ENCODE results near the gene ENPP6.

Gene ENPP6

DNA sequence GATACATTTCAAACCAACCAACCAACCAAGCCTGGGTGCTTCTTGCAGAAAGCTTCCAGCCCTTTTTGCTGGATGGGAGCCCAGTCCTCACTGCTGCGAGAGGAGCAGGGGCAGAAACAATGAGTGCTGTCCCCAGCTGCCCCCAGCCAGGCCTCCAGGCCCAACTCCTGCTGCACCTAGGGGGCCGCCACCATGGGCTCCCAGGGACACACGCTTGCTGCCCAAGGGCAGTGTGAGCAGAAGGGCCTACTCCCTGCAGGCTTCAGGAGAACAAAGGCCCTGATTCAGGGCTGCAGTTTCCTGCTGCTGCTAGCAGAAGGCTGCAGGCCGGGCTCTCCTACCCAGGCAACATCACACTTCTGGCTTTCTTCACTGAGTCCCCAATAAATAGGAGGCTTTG is 37.7 kb upstream of the ENPP6 start:
- Histone ChIP-seq H3K36me3 (ENCODE audit: insufficient read depth, low read length) (no peaks in the 10 kb centered on the region), H3K27ac (ENCODE audit: low read depth, low read length) (no peak overlapping the region), H3K9me3 (ENCODE audit: insufficient read depth, low read depth, low read length) (peaks cover 9% of the 10 kb centered on the region), H3K9ac (ENCODE audit: low read depth, low read length) (no peak overlapping the region), H3K4me1 (ENCODE audit: insufficient read depth, low read length) (no peaks in the 10 kb centered on the region), H3K4me3 (ENCODE audit: low read length) (no peak overlapping the region), H3K27me3 (ENCODE audit: insufficient read depth, low read length) (no peaks in the 10 kb centered on the region)
- 66% methylated on average over 4 of the region's 4 CpGs for WGBS

DNA sequence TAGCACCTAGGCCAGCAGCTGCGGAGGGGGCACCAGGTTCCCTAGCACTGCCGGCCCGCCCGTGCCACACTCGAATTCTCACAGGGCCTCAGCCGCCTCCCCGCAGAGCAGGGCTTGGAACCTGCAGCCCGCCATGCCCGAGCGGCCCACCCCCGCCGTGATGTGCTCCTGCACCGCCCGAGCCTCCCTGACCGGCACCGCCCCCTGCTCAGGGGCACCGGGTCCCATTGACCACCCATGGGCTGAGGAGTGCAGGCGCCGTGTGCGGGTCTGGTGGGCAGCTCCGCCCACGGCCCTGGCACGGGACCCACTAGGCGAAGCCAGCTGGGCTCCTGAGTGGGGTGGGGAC is 35.4 kb upstream of the ENPP6 start:
- Histone ChIP-seq H3K9ac (ENCODE audit: low read depth, low read length) (no peak overlapping the region), H3K36me3 (ENCODE audit: insufficient read depth, low read length) (no peaks in the 10 kb centered on the region), H3K4me1 (ENCODE audit: insufficient read depth, low read length) (no peaks in the 10 kb centered on the region), H3K27ac (ENCODE audit: low read depth, low read length) (no peak overlapping the region), H3K4me3 (ENCODE audit: low read length) (no peak overlapping the region), H3K9me3 (ENCODE audit: insufficient read depth, low read depth, low read length) (peaks cover 9% of the 10 kb centered on the region), H3K27me3 (ENCODE audit: insufficient read depth, low read length) (no peaks in the 10 kb centered on the region)
- 97% methylated on average over 24 of the region's 24 CpGs for WGBS

DNA sequence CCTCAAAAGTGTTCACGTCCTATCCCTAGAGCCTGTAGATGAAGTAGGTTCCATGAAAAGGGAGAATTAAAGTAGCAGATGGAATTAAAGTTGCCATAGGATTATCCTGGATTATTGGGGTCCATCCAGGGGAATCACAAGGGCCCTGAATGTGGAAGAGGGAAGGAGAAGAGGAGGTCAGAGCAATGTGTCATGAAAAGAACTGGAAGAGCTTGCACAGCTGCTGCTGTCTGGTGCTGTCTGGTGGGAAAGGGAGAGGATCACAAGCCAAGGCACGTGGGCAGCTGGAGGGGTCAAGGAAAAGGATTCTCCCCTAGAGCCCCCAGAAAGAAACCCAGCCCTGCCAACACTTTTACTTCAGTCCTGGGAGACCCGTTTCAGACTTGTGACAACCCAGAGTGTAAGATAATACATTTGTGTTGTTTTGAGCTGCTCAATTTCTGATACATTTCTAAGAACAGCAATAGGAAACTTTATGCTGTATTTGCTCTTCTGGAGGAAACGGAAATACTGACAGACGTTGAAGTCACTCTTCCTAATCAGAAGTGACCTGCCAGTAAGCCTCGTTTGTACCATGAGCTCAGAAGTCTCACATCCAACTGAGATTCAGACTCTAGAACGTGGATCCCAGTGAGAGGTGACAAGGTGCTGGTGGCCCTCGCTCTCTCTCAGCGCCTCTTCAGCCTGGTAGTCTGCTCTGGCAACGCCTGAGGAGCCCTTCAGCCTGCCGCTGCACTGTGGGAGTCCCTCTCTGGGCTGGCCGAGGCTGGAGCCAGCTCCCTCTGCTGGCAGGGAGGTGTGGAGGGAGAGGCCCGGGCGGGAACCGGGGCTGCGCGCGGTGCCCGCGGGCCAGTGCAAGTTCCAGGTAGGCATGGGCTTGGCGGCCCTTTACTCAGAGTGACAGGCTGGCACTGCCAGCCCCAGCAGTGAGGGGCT is 34.7 kb upstream of the ENPP6 start:
- H3K36me3 ChIP-seq (ENCODE audit: insufficient read depth, low read length), result no peaks in the 10 kb centered on the region
- no peaks in the 10 kb centered on the region for H3K4me1 ChIP-seq (ENCODE audit: insufficient read depth, low read length)
- H3K9me3 ChIP-seq (ENCODE audit: insufficient read depth, low read depth, low read length), result peaks cover 9% of the 10 kb centered on the region
- no peak overlapping the region for H3K9ac ChIP-seq (ENCODE audit: low read depth, low read length)
- H3K27ac ChIP-seq (ENCODE audit: low read depth, low read length), result no peak overlapping the region
- WGBS, result 94% methylated on average over 21 of the region's 21 CpGs
- H3K27me3 ChIP-seq (ENCODE audit: insufficient read depth, low read length), result no peaks in the 10 kb centered on the region
- no peak overlapping the region for H3K4me3 ChIP-seq (ENCODE audit: low read length)

DNA sequence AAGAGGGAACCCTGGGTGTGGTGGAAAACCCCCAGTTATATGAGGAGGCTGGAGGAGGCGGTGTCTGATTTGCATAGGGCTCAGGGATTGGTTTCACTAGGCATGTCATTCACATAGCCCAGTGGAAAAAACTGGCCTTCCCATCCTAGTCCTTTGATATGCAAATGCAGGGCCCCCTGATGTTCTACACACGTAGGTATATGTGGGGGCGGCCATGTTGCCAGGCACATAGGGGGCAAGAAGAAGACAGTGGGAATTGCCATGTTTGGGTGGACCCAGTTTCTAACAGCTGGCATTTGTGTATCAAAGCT is 34.0 kb upstream of the ENPP6 start:
- peaks cover 9% of the 10 kb centered on the region for H3K9me3 ChIP-seq (ENCODE audit: insufficient read depth, low read depth, low read length)
- H3K4me1 ChIP-seq (ENCODE audit: insufficient read depth, low read length), result no peaks in the 10 kb centered on the region
- no peaks in the 10 kb centered on the region for H3K36me3 ChIP-seq (ENCODE audit: insufficient read depth, low read length)
- WGBS, result 86% methylated on average over 3 of the region's 3 CpGs
- H3K27ac ChIP-seq (ENCODE audit: low read depth, low read length), result no peak overlapping the region
- H3K4me3 ChIP-seq (ENCODE audit: low read length), result no peak overlapping the region
- no peaks in the 10 kb centered on the region for H3K27me3 ChIP-seq (ENCODE audit: insufficient read depth, low read length)
- H3K9ac ChIP-seq (ENCODE audit: low read depth, low read length), result no peak overlapping the region

DNA sequence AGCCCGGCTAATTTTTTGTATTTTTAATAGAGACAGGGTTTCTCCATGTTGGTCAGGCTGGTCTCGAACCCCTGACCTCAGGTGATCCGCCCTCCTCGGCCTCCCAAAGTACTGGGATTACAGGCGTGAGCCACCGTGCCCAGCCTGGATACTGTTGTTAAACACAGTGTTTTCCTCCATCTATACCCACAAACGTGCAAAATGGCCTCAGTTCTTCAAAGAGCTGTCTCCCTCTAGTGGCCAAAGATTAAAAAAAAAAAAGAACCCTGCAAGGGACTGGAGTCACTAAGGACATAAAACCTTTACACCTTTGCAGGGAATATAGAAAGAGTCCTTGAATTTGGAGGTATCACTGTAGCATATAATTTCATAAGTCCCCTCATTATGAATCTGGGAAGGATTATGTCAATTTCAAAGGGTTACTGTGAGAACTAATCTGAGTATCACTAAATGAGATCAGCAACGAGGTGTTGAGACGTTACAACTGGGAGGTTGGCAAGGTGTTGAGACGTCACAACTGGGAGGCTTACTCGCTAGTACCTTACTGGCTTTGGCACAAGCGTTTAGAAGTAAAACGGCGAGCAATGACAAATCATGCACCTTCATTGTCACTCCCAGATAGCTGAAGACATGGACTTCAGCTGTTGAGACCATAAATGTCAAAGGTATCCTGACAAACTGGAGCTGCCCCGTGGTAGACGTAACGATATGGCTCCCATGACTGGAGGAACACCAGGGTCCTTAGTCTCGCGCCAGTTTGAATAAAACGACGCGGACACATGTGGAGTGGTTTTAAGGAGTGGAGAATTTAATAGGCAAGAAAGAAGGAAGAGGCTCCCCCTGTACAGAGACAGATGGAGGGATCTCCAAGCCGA is 33.4 kb upstream of the ENPP6 start:
- Histone ChIP-seq H3K9me3 (ENCODE audit: insufficient read depth, low read depth, low read length) (peaks cover 9% of the 10 kb centered on the region), H3K9ac (ENCODE audit: low read depth, low read length) (no peak overlapping the region), H3K27ac (ENCODE audit: low read depth, low read length) (no peak overlapping the region), H3K4me1 (ENCODE audit: insufficient read depth, low read length) (no peaks in the 10 kb centered on the region), H3K36me3 (ENCODE audit: insufficient read depth, low read length) (no peaks in the 10 kb centered on the region), H3K4me3 (ENCODE audit: low read length) (no peak overlapping the region), H3K27me3 (ENCODE audit: insufficient read depth, low read length) (no peaks in the 10 kb centered on the region)
- 84% methylated on average over 23 of the region's 23 CpGs for WGBS

DNA sequence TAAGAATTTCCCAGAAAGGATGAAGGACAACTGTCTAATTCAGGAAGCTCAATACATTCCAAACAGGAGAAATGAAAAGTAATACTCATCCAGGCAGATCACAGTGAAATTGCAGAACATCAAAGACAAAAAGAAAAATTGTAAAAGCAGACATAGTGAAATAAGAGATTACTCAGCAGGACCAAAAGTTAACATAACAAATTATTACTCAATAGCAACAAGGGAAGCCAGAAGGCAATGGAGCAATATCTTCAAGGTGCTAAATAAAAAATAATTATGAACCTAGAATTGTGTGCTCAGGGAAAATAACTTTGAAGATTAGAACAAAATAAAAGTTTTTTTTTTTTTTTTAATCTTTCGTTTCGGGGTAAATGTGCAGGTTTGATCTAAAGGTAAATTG is 30.5 kb upstream of the ENPP6 start:
- H3K9ac ChIP-seq (ENCODE audit: low read depth, low read length), result no peak overlapping the region
- no peak overlapping the region for H3K27ac ChIP-seq (ENCODE audit: low read depth, low read length)
- peaks cover 9% of the 10 kb centered on the region for H3K9me3 ChIP-seq (ENCODE audit: insufficient read depth, low read depth, low read length)
- H3K4me3 ChIP-seq (ENCODE audit: low read length), result no peak overlapping the region
- no peaks in the 10 kb centered on the region for H3K36me3 ChIP-seq (ENCODE audit: insufficient read depth, low read length)
- no peaks in the 10 kb centered on the region for H3K27me3 ChIP-seq (ENCODE audit: insufficient read depth, low read length)
- no peaks in the 10 kb centered on the region for H3K4me1 ChIP-seq (ENCODE audit: insufficient read depth, low read length)
- WGBS, result 81% methylated on average over 2 of the region's 2 CpGs

DNA sequence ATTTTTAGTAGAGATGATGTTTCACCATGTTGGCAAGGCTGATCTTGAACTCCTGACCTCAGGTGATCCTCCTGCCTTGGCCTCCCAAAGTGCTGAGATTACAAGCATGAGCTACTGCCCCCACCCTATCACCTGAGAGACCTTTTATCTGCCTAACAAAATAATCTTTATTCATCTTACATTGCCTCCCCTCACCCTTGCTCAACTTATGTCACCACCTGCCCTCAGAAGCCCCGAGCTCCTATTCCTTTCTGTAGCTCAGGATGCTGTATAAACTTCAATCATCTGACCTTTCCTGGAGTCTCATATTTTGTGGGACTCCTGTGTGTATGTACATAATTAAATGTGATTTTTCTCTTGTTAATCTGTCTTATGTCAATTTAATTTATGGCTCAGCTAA is 29.7 kb upstream of the ENPP6 start:
- Histone ChIP-seq H3K4me1 (ENCODE audit: insufficient read depth, low read length) (no peaks in the 10 kb centered on the region), H3K9ac (ENCODE audit: low read depth, low read length) (no peak overlapping the region)
- WGBS, result 88% methylated on average over 1 of the region's 1 CpG

DNA sequence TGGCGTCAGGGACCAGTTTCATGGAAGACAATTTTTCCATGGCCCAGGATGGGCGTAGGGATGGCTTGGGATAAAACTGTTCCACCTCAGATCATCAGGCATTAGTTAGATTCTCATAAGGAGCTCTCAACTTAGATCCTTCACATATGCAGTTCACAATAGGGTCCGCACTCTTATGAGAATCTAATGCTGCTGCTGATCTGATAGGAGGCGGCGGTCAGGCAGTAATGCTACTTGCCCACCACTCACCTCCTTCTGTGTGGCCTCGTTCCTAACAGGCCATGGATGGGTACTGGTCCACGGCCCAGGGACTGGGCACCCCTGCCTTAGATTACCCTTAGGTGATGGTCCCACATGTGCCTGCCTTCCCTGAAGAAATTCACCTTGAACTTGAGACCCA is 28.8 kb upstream of the ENPP6 start:
- no peak overlapping the region for H3K4me3 ChIP-seq (ENCODE audit: low read length)

More for the DNA sequence above, 29.7 kb upstream of the ENPP6 start:
- no peaks in the 10 kb centered on the region for H3K36me3 ChIP-seq (ENCODE audit: insufficient read depth, low read length)
- peaks cover 5% of the 10 kb centered on the region for H3K9me3 ChIP-seq (ENCODE audit: insufficient read depth, low read depth, low read length)
- no peak overlapping the region for H3K27ac ChIP-seq (ENCODE audit: low read depth, low read length)
- H3K27me3 ChIP-seq (ENCODE audit: insufficient read depth, low read length), result no peaks in the 10 kb centered on the region
- H3K4me3 ChIP-seq (ENCODE audit: low read length), result no peak overlapping the region

DNA sequence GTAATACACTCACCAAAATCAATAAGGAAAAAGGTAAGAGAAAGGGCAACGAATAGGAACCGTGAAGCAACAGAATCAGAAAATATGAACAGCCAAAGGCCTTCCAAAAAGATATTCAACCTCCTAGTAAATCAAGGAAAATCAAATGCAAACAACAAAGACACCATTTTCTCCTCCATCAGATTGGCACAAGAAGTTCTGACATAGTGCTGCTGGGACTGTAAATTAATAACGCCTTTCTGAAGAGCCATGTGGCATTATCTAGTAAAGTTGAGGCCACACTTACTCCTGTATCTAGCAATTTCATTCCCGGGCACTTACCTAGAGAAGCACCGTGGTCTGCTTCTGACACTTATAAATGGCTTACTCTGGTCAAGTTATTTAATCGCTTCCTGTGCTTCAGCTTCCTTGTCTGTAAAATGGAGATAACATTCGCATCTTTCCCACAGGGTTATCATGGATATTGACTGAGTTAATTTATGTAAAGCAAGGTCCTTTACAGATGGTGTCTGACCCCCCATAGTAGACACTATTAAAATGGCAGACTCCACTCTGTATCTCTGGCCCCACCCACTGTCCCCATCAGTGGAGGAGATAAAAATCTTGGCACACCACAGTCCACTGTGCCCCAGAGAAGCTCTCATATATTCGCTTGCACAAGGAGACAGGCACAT is 20.5 kb upstream of the ENPP6 start:
- no peak overlapping the region for H3K27ac ChIP-seq (ENCODE audit: low read depth, low read length)
- 97% methylated on average over 8 of the region's 8 CpGs for WGBS
- no peaks in the 10 kb centered on the region for H3K4me1 ChIP-seq (ENCODE audit: insufficient read depth, low read length)
- H3K27me3 ChIP-seq (ENCODE audit: insufficient read depth, low read length), result no peaks in the 10 kb centered on the region
- H3K4me3 ChIP-seq (ENCODE audit: low read length), result no peak overlapping the region
- no peaks in the 10 kb centered on the region for H3K36me3 ChIP-seq (ENCODE audit: insufficient read depth, low read length)
- no peaks in the 10 kb centered on the region for H3K9me3 ChIP-seq (ENCODE audit: insufficient read depth, low read depth, low read length)
- H3K9ac ChIP-seq (ENCODE audit: low read depth, low read length), result no peak overlapping the region

More for the DNA sequence above, 28.8 kb upstream of the ENPP6 start:
- H3K36me3 ChIP-seq (ENCODE audit: insufficient read depth, low read length), result no peaks in the 10 kb centered on the region
- H3K27ac ChIP-seq (ENCODE audit: low read depth, low read length), result no peak overlapping the region
- WGBS, result 94% methylated on average over 7 of the region's 7 CpGs
- no peaks in the 10 kb centered on the region for H3K9me3 ChIP-seq (ENCODE audit: insufficient read depth, low read depth, low read length)
- H3K27me3 ChIP-seq (ENCODE audit: insufficient read depth, low read length), result no peaks in the 10 kb centered on the region
- no peaks in the 10 kb centered on the region for H3K4me1 ChIP-seq (ENCODE audit: insufficient read depth, low read length)
- no peak overlapping the region for H3K9ac ChIP-seq (ENCODE audit: low read depth, low read length)

DNA sequence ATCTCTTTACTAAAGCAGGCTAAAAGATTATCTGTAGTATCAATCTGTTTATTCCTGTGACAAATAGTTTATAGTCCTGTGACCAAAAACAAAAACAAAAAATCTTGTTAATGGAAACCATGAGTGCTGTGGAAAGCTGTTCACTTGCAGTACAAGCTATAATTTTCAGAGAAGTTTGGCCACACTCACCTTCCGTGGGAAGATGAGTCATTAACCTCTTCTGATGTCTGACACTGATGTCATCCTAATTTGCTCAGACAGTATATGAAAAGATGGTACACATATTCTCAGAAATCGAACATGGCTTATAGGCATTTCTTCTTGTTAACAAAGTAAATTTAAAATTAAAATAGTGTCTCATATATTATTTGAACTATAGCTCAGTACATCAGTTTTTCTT is 19.9 kb upstream of the ENPP6 start:
- Histone ChIP-seq H3K9me3 (ENCODE audit: insufficient read depth, low read depth, low read length) (no peaks in the 10 kb centered on the region), H3K27ac (ENCODE audit: low read depth, low read length) (no peak overlapping the region), H3K4me1 (ENCODE audit: insufficient read depth, low read length) (no peaks in the 10 kb centered on the region), H3K4me3 (ENCODE audit: low read length) (no peak overlapping the region), H3K36me3 (ENCODE audit: insufficient read depth, low read length) (no peaks in the 10 kb centered on the region), H3K9ac (ENCODE audit: low read depth, low read length) (no peak overlapping the region), H3K27me3 (ENCODE audit: insufficient read depth, low read length) (no peaks in the 10 kb centered on the region)
- 88% methylated on average over 1 of the region's 2 CpGs for WGBS

DNA sequence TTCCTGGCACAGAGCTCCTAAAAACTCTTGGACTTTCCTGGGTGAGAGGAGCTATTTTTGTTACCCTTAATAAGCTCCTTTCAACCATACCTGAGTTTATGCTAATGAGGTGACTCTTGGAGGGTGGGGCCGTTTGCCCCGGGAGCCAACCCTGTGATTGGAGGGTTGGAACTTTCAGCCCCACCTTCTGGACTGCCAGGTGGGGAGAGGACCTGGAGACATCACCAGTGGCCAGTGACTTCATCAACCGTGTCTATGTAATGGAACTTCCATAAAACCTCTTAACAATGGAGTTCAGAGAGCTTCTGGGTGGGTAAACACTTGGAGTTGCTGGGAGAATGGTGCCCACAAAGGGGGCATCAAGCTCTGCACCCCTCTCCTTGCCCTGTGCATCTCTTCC is 17.9 kb upstream of the ENPP6 start:
- Histone ChIP-seq H3K36me3 (ENCODE audit: insufficient read depth, low read length) (no peaks in the 10 kb centered on the region), H3K9me3 (ENCODE audit: insufficient read depth, low read depth, low read length) (no peaks in the 10 kb centered on the region), H3K4me1 (ENCODE audit: insufficient read depth, low read length) (no peaks in the 10 kb centered on the region), H3K27ac (ENCODE audit: low read depth, low read length) (no peak overlapping the region), H3K27me3 (ENCODE audit: insufficient read depth, low read length) (no peaks in the 10 kb centered on the region), H3K4me3 (ENCODE audit: low read length) (no peak overlapping the region), H3K9ac (ENCODE audit: low read depth, low read length) (no peak overlapping the region)
- WGBS, result 85% methylated on average over 2 of the region's 3 CpGs
